HCT116 (cell line): Measurements from ENCODE around the gene MAGOH.

Source experiments
- EZH2 ChIP-seq: fragments of 200-600 bp; sonication (generic); IDR thresholded peaks from 2 replicates; pipeline ENCODE4 v1.6.1; 2017; ENCODE audit warnings: antibody characterized with exemption, mixed run types
- EZH2phosphoT487 ChIP-seq: fragments of 200-600 bp; IDR thresholded peaks from 2 replicates; pipeline ENCODE4 v1.6.1; 2018; ENCODE audit warnings: antibody characterized with exemption, borderline replicate concordance
- SIN3A ChIP-seq: IDR thresholded peaks from 2 replicates; pipeline ENCODE4 v1.6.1; 2012; ENCODE audit warnings: low read depth
- TF ChIP-seq, protein P1 (sequence below): IDR thresholded peaks from 2 replicates; pipeline ENCODE4 v1.6.1; 2012; ENCODE audit warnings: low read depth
- TF ChIP-seq, protein P2 (sequence below), 3 experiments: fragments of 200-600 bp in 1 of 3; sonication (generic) in 1 of 3; IDR thresholded peaks in 2 of 3; conservative IDR thresholded peaks in 1 of 3; 2 replicates each; pipeline ENCODE4 v1.5.1; 2012 to 2017; ENCODE audit warnings: low read depth in 2 of 3, low read length in 2 of 3, antibody characterized with exemption in 1 of 3, borderline replicate concordance in 1 of 3, control low read depth in 1 of 3, mild to moderate bottlenecking in 1 of 3, mixed read lengths in 1 of 3, mixed run types in 1 of 3, moderate library complexity in 1 of 3; ENCODE audit not compliant: insufficient read depth in 1 of 3

GRCh38 chr1:53249706-53250105 lies 11.4 kb upstream of the MAGOH start:
- TF ChIP-seq, protein P1, sequence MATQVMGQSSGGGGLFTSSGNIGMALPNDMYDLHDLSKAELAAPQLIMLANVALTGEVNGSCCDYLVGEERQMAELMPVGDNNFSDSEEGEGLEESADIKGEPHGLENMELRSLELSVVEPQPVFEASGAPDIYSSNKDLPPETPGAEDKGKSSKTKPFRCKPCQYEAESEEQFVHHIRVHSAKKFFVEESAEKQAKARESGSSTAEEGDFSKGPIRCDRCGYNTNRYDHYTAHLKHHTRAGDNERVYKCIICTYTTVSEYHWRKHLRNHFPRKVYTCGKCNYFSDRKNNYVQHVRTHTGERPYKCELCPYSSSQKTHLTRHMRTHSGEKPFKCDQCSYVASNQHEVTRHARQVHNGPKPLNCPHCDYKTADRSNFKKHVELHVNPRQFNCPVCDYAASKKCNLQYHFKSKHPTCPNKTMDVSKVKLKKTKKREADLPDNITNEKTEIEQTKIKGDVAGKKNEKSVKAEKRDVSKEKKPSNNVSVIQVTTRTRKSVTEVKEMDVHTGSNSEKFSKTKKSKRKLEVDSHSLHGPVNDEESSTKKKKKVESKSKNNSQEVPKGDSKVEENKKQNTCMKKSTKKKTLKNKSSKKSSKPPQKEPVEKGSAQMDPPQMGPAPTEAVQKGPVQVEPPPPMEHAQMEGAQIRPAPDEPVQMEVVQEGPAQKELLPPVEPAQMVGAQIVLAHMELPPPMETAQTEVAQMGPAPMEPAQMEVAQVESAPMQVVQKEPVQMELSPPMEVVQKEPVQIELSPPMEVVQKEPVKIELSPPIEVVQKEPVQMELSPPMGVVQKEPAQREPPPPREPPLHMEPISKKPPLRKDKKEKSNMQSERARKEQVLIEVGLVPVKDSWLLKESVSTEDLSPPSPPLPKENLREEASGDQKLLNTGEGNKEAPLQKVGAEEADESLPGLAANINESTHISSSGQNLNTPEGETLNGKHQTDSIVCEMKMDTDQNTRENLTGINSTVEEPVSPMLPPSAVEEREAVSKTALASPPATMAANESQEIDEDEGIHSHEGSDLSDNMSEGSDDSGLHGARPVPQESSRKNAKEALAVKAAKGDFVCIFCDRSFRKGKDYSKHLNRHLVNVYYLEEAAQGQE = no peak
- TF ChIP-seq SIN3A (no peak), EZH2phosphoT487 (no peak), EZH2 (no peak)
- TF ChIP-seq, protein P2, sequence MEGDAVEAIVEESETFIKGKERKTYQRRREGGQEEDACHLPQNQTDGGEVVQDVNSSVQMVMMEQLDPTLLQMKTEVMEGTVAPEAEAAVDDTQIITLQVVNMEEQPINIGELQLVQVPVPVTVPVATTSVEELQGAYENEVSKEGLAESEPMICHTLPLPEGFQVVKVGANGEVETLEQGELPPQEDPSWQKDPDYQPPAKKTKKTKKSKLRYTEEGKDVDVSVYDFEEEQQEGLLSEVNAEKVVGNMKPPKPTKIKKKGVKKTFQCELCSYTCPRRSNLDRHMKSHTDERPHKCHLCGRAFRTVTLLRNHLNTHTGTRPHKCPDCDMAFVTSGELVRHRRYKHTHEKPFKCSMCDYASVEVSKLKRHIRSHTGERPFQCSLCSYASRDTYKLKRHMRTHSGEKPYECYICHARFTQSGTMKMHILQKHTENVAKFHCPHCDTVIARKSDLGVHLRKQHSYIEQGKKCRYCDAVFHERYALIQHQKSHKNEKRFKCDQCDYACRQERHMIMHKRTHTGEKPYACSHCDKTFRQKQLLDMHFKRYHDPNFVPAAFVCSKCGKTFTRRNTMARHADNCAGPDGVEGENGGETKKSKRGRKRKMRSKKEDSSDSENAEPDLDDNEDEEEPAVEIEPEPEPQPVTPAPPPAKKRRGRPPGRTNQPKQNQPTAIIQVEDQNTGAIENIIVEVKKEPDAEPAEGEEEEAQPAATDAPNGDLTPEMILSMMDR (IDR thresholded peaks at IDR 0.05 in 2 of 3, conservative IDR thresholded peaks at IDR 0.05 in 1 of 3; ENCODE audit: borderline replicate concordance in 1 of 3, insufficient read depth in 1 of 3, low read depth in 2 of 3, low read length in 2 of 3) = no peak
